Neuron (in vitro differentiated cells): ENCODE measurements around the gene ZNF256.
A peak's percentile ranks its signal among the peaks of the same experiment; 100 is the strongest.

Experiments used
- H2AFZ ChIP-seq: one replicate; pipeline ENCODE4 v1.6.1; 2013; ENCODE audit warnings: low read depth, mild to moderate bottlenecking, inconsistent platforms, low read length, moderate library complexity
- H3K27me3 ChIP-seq: one replicate; pipeline ENCODE4 v1.6.1; 2013; ENCODE audit warnings: low read length; ENCODE audit not compliant: insufficient read depth
- H3K36me3 ChIP-seq: one replicate; pipeline ENCODE4 v1.6.1; 2013; ENCODE audit warnings: low read length; ENCODE audit not compliant: insufficient read depth
- H3K4me1 ChIP-seq: one replicate; pipeline ENCODE4 v1.6.1; 2013; ENCODE audit warnings: low read length; ENCODE audit not compliant: insufficient read depth
- H3K4me3 ChIP-seq: 2 replicates; pipeline ENCODE4 v1.5.1; 2013; ENCODE audit warnings: mild to moderate bottlenecking, low read length, moderate library complexity
- H3K9me3 ChIP-seq: one replicate; pipeline ENCODE4 v1.6.1; 2013; ENCODE audit warnings: low read length

Gene ZNF256

DNA sequence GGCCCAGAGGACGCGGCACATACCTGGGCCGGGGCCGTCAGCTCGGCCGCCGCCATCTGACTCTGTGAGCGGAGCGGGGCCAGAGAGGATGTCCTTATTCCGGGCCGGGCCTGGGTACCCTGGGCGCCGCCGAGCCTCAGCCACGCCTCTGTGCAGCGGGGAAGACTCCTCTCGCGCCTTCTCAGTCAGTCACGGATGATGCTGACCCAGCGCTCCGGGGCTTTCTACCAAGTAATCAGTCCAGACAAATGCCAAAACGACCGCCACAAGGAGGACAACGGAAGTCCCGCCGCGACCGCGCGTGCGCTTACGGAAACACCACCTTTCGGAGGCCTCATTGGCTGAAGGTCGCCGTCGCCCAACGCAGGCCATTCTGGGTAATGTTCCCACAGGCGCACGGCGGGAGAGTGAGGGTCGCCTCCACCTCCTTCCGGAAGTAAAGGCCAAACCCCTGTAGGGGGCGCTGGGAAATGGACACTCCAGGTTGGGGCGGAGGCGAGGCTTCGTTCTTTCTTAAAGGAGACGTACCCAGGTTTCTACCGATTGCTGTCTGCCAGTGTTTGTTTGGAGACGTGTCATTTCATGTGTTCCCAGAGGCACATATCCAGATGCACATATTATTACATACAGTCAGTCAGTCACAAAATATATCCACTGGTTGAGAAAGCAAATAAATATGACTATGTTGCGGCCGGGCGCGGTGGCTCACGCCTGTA, at the start of gene ZNF256:
Gene ZNF256, minus strand, starts transcription at position 288 of the 716 bp plus-strand sequence. Its CDS starts 232 bp downstream, at position 56.
- H3K36me3 ChIP-seq, result peaks cover 18% of the 10 kb centered on the region
- peaks cover 41% of the 10 kb centered on the region for H3K9me3 ChIP-seq
- H2AFZ ChIP-seq, result peak within 1 kb of the TSS; percentile 75
- H3K4me1 ChIP-seq, result peaks cover 8% of the 10 kb centered on the region
- no peaks in the 10 kb centered on the region for H3K27me3 ChIP-seq
- H3K4me3 ChIP-seq, result peak within 1 kb of the TSS; percentile 70

DNA sequence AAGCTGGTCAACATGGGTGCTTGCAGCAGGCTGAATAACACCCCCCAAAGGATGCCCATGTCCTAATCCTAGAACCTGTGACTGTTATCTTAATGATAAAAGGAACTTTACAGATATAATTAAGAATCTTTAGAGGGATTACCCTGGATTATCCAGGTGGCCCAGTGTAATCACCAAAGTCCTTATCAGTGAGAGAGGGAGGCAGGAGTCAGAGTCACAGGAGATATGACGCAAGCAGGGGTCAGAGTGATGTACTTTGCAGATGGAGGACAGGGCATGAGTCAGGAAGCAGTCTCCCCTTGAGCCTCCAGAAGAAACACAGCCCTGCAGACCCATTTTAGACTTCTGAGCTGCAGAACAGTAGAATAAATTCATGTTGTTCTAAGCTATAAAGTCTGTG, 45.3 kb upstream of the ZNF256 start:
- Histone ChIP-seq H3K4me3 (no peak overlapping the region), H3K9me3 (peaks cover 87% of the 10 kb centered on the region), H3K27me3 (no peaks in the 10 kb centered on the region), H3K36me3 (peaks cover 80% of the 10 kb centered on the region), H2AFZ (no peak overlapping the region), H3K4me1 (no peaks in the 10 kb centered on the region)

DNA sequence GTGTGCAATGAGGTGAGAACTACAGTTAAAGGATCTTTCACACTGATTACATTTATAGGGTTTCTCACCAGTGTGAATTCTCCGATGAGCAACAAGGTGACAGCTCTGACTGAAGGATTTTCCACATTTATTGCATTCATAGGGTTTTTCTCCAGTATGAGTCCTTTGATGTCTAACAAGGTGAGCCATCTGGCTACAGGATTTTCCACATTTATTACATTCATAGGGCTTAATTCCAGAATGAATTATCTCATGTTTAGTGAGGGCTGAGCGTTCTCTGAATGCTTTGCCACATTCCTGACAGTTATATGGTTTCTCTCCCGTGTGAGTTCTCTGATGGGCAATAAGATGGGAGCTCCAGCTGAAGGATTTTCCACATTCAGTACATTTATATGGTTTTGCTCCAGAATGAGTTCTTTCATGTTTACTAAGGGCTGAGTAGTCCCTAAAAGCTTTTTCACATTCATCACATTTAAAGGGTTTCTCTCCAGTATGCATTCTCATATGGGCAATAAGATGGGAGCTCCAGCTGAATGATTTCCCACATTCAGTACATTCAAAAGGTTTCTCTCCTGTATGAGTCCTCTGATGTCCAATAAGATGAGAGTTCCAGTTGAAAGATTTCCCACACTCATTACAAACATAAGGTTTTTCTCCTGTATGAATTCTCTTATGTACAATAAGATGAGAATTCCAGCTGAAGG, 31.2 kb upstream of the ZNF256 start:
- H3K4me1 ChIP-seq, result no peaks in the 10 kb centered on the region
- no peak overlapping the region for H2AFZ ChIP-seq
- H3K4me3 ChIP-seq, result no peak overlapping the region
- peaks cover 86% of the 10 kb centered on the region for H3K36me3 ChIP-seq
- H3K9me3 ChIP-seq, result peaks cover 91% of the 10 kb centered on the region
- no peaks in the 10 kb centered on the region for H3K27me3 ChIP-seq

DNA sequence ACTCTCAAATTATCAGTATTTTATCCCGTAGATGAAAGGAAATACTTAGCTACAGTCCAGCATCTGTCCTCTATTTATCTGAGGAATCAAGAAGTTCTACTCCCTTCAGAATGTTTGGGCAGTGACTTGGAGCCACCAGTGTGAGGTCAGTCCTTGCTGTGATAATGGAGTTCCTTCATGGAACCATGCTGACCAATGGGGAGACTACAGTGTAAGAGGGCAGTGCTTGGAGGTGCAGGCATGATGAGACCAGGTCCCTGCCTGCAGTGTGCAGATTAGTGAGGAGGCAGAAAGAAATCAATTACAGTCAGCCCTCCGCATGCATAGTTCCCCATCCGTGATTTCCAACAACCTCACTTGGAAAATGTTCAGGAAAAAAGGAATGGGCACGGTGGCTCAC, 26.9 kb upstream of the ZNF256 start, which contains the start of gene C19orf18:
Gene C19orf18, minus strand, starts transcription at position 101 of the 400 bp plus-strand sequence. CDS start 102 bp downstream, outside the sequence.
- H3K9me3 ChIP-seq, result peaks cover 71% of the 10 kb centered on the region

DNA sequence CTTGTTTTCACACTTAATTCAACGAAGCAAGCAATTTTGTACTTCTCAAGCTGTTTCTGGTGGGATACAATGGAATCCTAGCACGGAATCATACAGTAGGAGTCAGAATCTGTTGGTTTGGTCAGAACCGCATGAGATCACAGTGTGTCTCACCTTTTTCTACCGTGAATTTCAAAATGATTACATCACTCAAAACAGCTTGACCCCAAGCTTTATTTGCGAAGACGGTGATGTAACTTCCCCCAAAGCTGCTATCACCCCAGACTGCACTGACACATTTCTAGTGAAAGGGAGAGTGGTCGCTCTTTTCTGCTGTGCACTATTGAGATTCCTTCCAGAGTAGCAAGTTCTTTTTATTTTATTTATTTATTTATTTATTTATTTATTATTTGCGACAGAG, 17.3 kb upstream of the ZNF256 start:
- Histone ChIP-seq H3K4me3 (no peak overlapping the region), H2AFZ (no peak overlapping the region), H3K9me3 (peaks cover 28% of the 10 kb centered on the region), H3K4me1 (no peaks in the 10 kb centered on the region), H3K27me3 (no peaks in the 10 kb centered on the region), H3K36me3 (peaks cover 3% of the 10 kb centered on the region)

More for the DNA sequence above, 26.9 kb upstream of the ZNF256 start, which contains the start of gene C19orf18:
- no peak within 1 kb of the TSS for H3K4me3 ChIP-seq
- no peaks in the 10 kb centered on the region for H3K4me1 ChIP-seq
- no peaks in the 10 kb centered on the region for H3K27me3 ChIP-seq
- H2AFZ ChIP-seq, result no peak within 1 kb of the TSS
- H3K36me3 ChIP-seq, result peaks cover 54% of the 10 kb centered on the region

DNA sequence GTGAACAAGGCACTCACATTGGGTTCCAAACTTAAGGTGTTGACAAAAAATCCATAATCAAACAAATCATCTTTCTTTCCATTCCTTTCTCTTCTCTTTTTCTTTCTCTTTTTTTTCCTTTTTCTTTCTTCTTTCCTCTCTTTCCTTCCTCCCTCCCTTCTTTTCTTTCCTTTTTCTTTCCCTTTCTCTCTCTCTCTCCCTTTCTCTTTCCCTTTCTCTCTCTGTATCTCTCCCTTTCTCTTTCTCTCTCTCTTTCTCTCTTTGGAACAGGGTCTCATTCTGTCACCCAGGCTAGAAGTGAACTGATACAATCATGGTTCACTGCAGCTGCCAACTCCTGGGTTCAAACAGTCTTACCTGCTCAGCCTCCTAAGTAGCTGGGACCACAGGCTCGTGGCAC, 14.3 kb upstream of the ZNF256 start:
- Histone ChIP-seq H3K9me3 (peaks cover 21% of the 10 kb centered on the region), H2AFZ (no peak overlapping the region), H3K27me3 (no peaks in the 10 kb centered on the region), H3K4me1 (no peaks in the 10 kb centered on the region), H3K36me3 (peaks cover 3% of the 10 kb centered on the region), H3K4me3 (no peak overlapping the region)

DNA sequence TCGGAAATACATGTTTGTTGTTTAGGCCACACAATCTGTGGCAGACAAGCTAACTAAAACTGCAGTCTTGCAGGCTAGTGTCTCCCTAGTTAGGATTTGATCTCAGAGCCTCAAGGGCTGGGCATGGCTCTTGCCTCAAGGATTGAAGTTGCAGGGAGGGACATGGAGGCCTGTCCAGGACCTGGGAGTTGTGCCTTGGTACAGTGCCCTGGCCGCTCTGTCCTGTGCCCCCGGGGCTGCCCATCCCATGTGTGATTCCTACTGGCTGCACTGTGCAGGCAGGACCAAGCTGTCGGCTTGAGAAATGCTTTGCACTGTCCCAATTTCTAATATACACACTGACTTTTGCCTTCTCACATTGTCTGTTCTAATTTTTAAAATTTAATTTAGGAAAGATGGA, 7.5 kb upstream of the ZNF256 start:
- Histone ChIP-seq H3K36me3 (no peaks in the 10 kb centered on the region), H3K4me3 (no peak overlapping the region), H3K9me3 (peaks cover 26% of the 10 kb centered on the region), H2AFZ (no peak overlapping the region), H3K27me3 (no peaks in the 10 kb centered on the region), H3K4me1 (no peaks in the 10 kb centered on the region)

DNA sequence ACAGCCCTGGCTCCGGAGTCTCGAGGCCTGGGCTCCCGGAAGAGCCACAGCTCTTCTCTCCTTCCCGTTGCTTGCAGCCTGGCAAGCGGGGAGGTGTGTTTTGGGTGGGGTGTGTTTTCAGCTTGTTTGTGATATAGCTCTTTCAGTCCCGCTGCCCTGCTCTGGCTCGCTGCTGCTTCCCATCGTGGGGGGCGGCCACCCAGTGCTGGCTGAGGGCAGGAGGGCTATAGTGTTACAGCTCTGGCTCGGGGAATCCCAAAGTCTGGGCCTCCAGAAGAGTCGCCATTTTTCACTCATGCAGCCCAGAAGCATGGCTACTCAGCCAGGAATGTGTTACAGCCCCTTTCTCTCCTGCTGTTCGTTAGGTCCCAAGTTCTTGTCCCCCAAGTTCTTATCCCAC, 2.2 kb upstream of the ZNF256 start:
- peaks cover 23% of the 10 kb centered on the region for H3K9me3 ChIP-seq
- H3K4me1 ChIP-seq, result peaks cover 8% of the 10 kb centered on the region
- no peak overlapping the region for H2AFZ ChIP-seq
- H3K4me3 ChIP-seq, result no peak overlapping the region
- no peaks in the 10 kb centered on the region for H3K36me3 ChIP-seq
- H3K27me3 ChIP-seq, result no peaks in the 10 kb centered on the region

DNA sequence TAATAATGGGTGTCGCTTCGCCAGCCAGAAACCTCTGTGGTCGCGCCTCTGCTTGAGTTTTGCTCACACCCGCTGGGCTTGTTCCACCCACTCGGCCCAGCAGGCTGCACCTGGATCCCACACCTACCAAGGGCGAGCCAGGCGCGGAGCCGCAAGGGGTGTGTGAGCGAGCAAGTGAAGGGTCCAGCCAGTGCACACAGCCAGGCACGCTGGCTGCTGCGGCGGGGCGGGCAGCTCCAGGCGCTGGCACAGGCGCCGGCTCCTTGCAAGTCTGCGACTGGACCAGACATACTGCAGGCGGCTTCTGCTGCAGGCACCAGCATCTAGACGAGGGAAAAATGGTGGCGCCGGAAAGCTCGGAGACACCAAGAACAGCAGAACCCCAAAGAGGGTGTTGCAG, 1.8 kb upstream of the ZNF256 start:
- Histone ChIP-seq H3K9me3 (peaks cover 26% of the 10 kb centered on the region), H2AFZ (no peak overlapping the region), H3K4me3 (no peak overlapping the region), H3K27me3 (no peaks in the 10 kb centered on the region), H3K4me1 (peaks cover 8% of the 10 kb centered on the region), H3K36me3 (peaks cover 1% of the 10 kb centered on the region)

DNA sequence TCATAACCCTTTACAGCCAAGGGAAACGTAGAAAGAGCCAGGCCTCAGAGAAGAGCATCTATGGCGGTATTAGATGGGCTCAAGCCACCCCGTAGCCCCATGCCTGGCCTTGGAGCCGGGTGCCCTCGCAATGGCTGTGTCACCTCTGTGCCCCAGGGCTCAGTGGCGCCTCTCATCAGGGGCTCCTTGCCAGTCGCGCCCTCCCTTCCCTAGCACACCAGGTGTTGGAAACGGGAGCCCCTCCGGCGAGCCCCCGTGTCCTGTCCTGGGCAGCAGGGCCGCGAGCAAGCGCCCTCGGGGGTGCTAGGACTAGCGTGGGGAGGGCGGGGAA, 453 bp downstream of the ZNF256 start:
- peaks cover 8% of the 10 kb centered on the region for H3K4me1 ChIP-seq
- peaks cover 23% of the 10 kb centered on the region for H3K36me3 ChIP-seq
- H3K27me3 ChIP-seq, result no peaks in the 10 kb centered on the region
- H3K9me3 ChIP-seq, result peaks cover 42% of the 10 kb centered on the region
- peak overlapping the region; percentile 70 for H3K4me3 ChIP-seq
- H2AFZ ChIP-seq, result peak overlapping the region; percentile 75

DNA sequence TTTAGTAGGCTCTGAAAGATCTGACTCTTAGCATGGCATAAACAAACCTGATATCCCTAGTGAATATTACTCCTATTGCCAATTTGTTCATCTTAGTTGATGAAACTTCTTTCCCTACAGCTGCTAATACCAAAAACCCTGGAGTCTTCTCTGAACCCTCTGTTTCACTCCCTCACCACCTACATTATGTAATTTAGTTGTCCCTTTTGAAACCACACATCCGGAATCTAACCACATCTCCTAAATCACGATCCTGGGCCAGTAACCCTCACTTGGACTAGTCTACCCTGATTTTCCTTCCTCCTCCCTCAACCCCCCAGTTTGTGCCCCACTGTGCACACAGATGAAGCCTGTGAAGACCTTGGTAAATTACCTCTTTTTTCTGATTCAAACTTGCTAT, 1.2 kb downstream of the ZNF256 start:
- Histone ChIP-seq H3K36me3 (peaks cover 31% of the 10 kb centered on the region), H3K9me3 (peaks cover 48% of the 10 kb centered on the region), H3K27me3 (no peaks in the 10 kb centered on the region), H3K4me3 (peak overlapping the region; percentile 70), H2AFZ (no peak overlapping the region), H3K4me1 (peaks cover 8% of the 10 kb centered on the region)

DNA sequence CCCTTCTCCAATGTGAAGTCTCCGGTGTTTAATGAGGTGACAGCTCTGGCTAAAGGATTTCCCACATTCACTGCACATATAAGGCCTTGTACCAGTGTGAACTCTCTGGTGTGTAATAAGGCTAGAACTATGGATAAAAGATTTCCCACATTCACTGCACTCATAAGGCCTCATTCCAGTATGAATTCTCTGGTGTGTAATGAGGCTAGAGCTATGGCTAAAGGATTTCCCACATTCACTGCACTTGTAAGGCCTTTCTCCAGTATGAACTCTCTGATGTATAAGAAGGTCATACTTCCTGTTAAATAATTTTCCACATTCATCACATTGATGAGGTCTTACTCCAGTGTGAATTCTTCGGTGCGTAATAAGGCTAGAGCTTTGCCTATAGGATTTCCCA, 5.9 kb downstream of the ZNF256 start:
- H3K9me3 ChIP-seq, result peaks cover 61% of the 10 kb centered on the region
- H3K27me3 ChIP-seq, result no peaks in the 10 kb centered on the region
- H3K36me3 ChIP-seq, result peaks cover 47% of the 10 kb centered on the region

DNA sequence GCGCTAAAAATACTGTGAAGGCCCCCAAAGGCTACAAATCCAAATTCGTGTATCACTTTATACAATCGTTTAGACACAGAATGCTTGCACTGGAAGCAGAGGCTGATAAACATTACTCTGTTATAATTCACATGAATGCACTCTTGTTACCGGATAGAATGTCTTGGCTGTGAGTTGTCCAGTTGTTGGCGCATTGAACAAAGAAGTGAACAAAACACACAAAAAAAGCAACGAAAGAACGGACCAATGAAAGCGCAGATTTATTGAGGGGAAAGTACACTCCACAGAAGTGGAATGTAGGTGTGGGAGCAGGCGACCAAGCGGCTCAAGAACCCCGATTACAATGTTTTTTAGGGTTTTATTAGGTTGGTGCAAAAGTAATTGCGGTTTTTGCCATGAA, 11.8 kb downstream of the ZNF256 start:
- Histone ChIP-seq H2AFZ (no peak overlapping the region), H3K9me3 (peaks cover 48% of the 10 kb centered on the region), H3K36me3 (peaks cover 35% of the 10 kb centered on the region), H3K4me3 (peak overlapping the region; percentile 85), H3K4me1 (peaks cover 4% of the 10 kb centered on the region), H3K27me3 (no peaks in the 10 kb centered on the region)

More for the DNA sequence above, 5.9 kb downstream of the ZNF256 start:
- Histone ChIP-seq H3K4me1 (peaks cover 6% of the 10 kb centered on the region), H3K4me3 (no peak overlapping the region), H2AFZ (no peak overlapping the region)
